ENCODE data around the gene NUSAP1. TPM values are rescaled to one million over a fixed set of nuclear protein-coding genes. Genes with fewer than 3 reads are reported as not detected.
"Not testable (repeated sequence)": the region's sequence is repeated elsewhere in the genome, so short reads cannot be mapped to it uniquely, and the experiment has no call there.

The NUSAP1 gene
- polyA plus RNA-seq, 1 experiment: 33.9 TPM

- Histone ChIP-seq H3K4me3 (ENCODE audit: low read depth, low read length) (no peak overlapping the region), H3K27ac (ENCODE audit: low read depth, low read length) (no peak overlapping the region), H3K9me3 (ENCODE audit: control insufficient read depth, insufficient read depth, low read length) (no peaks in the 10 kb centered on the region), H3K27me3 (ENCODE audit: control insufficient read depth, insufficient read depth, low read length) (no peaks in the 10 kb centered on the region)
- DNase-seq (ENCODE audit: low read depth, low spot score): no peak
- POLR2A ChIA-PET: no interaction called here
- TF ChIP-seq, protein P1, sequence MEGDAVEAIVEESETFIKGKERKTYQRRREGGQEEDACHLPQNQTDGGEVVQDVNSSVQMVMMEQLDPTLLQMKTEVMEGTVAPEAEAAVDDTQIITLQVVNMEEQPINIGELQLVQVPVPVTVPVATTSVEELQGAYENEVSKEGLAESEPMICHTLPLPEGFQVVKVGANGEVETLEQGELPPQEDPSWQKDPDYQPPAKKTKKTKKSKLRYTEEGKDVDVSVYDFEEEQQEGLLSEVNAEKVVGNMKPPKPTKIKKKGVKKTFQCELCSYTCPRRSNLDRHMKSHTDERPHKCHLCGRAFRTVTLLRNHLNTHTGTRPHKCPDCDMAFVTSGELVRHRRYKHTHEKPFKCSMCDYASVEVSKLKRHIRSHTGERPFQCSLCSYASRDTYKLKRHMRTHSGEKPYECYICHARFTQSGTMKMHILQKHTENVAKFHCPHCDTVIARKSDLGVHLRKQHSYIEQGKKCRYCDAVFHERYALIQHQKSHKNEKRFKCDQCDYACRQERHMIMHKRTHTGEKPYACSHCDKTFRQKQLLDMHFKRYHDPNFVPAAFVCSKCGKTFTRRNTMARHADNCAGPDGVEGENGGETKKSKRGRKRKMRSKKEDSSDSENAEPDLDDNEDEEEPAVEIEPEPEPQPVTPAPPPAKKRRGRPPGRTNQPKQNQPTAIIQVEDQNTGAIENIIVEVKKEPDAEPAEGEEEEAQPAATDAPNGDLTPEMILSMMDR (IDR thresholded peaks at IDR 0.05; ENCODE audit: low read depth, low read length): no peak
- CTCF ChIA-PET: no interaction called here
These were observed 40.2 kb upstream of the NUSAP1 start for GRCh38 chr15:41292521-41292920.

DNA sequence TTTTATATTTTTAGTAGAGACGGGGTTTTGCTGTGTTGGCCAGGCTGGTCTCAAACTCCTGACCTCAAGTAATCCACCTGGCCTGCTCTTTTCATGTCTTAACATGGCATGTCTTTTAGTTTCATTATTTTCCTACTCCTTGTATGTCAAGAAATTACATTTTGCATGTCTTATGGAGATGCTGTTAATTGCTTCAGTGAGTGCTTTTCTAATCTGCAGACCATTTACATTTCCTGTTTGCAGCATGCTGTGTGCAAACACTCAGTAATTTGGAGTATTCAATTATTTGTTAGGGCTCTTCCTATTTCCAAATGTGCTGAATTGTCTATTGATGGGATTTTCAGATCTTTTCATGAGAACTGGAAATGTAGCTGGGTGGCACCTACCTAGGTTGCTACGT is 31.5 kb upstream of the NUSAP1 start:
- POLR2A ChIA-PET; CTCF ChIA-PET; H3K4me3 ChIP-seq (ENCODE audit: low read depth, low read length); H3K27me3 ChIP-seq (ENCODE audit: control insufficient read depth, insufficient read depth, low read length); DNase-seq (ENCODE audit: low read depth, low spot score); H3K9me3 ChIP-seq (ENCODE audit: control insufficient read depth, insufficient read depth, low read length); H3K27ac ChIP-seq (ENCODE audit: low read depth, low read length): not testable (repeated sequence)

DNA sequence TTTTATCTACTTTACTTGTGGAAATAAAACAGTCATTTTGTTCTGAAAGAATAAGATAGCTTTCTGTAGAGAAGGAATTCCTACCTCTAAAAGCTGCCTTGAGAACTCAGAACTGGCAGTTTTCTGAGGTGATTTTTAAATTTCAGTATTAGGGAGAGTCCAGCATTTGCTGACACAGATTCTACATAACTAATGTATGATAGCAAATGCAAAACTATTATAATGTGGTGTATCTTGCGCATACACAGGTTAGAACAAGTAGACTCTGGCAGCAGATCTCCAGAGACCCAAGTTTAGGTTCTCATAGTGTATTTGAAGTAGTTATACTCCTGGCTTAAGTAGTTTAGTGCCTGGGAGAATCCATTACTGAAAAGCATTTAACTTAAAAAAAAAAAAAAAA is 31.1 kb upstream of the NUSAP1 start:
- Histone ChIP-seq H3K27me3 (ENCODE audit: control insufficient read depth, insufficient read depth, low read length) (no peaks in the 10 kb centered on the region), H3K9me3 (ENCODE audit: control insufficient read depth, insufficient read depth, low read length) (no peaks in the 10 kb centered on the region), H3K4me3 (ENCODE audit: low read depth, low read length) (no peak overlapping the region), H3K27ac (ENCODE audit: low read depth, low read length) (no peak overlapping the region)
- ChIA-PET POLR2A (no interaction called here), CTCF (no interaction called here)
- no peak for DNase-seq (ENCODE audit: low read depth, low spot score)
- TF ChIP-seq, protein P1 (IDR thresholded peaks at IDR 0.05; ENCODE audit: low read depth, low read length): no peak

DNA sequence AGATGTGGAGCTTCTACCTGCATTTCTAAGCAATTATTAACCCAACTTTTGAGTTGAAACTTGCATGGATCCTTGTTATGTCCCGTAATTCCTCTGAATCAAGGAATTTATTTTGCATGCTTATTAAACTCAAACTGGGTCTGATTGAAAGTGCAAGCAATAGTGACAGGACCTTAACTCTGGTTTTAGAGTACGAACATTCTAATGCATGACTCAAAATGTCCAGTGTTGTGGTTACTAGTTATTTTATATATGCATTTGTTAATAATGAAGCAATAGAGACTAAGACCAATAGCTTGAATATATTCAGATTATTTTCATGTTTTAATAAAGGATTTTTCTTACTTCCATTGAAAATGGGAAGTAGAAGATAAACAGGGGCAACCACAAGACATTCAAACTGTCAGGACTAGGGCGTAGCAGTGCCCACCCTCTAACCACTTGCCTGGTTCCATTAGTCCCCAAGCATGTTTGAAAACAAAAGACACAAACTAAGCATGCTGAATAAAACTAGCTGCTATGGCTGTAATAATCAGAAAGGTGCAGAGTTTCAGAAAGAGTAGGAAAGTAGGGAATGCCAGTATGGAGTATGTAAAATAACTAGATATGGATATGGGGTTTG is 28.4 kb upstream of the NUSAP1 start:
- TF ChIP-seq, protein P1 (IDR thresholded peaks at IDR 0.05; ENCODE audit: low read depth, low read length): no peak
- Histone ChIP-seq H3K27me3 (ENCODE audit: control insufficient read depth, insufficient read depth, low read length) (no peaks in the 10 kb centered on the region), H3K27ac (ENCODE audit: low read depth, low read length) (no peak overlapping the region), H3K9me3 (ENCODE audit: control insufficient read depth, insufficient read depth, low read length) (no peaks in the 10 kb centered on the region), H3K4me3 (ENCODE audit: low read depth, low read length) (no peak overlapping the region)
- POLR2A ChIA-PET: interaction anchor here (0.8 kb wide), 1 partner anchor 28 kb away, joined by 3 read pairs; the partner anchor contains the start of genes NUSAP1 and OIP5
- CTCF ChIA-PET: no interaction called here
- DNase-seq (ENCODE audit: low read depth, low spot score): no peak

GRCh38 chr15:41307679-41308078 is 25.0 kb upstream of the NUSAP1 start:
- Histone ChIP-seq H3K9me3 (ENCODE audit: control insufficient read depth, insufficient read depth, low read length) (no peaks in the 10 kb centered on the region), H3K27me3 (ENCODE audit: control insufficient read depth, insufficient read depth, low read length) (no peaks in the 10 kb centered on the region), H3K27ac (ENCODE audit: low read depth, low read length) (no peak overlapping the region), H3K4me3 (ENCODE audit: low read depth, low read length) (no peak overlapping the region)
- no peak for DNase-seq (ENCODE audit: low read depth, low spot score)
- TF ChIP-seq, protein P1 (IDR thresholded peaks at IDR 0.05; ENCODE audit: low read depth, low read length): no peak
- ChIA-PET CTCF (no interaction called here), POLR2A (no interaction called here)
